PC-3 (cell line): ENCODE data around the gene APBA1. TPM values are rescaled to one million over a fixed set of nuclear protein-coding genes. Genes with fewer than 3 reads are reported as not detected.
"Not testable (repeated sequence)": the region's sequence is repeated elsewhere in the genome, so short reads cannot be mapped to it uniquely, and the experiment has no call there.

ENCODE experiments used
- ATAC-seq: fragments of 200-7000 bp; cut with Tn5 transposase; 2 replicates; pipeline ENCODE4 v1.9.1; 2020; ENCODE audit warnings: mild to moderate bottlenecking, moderate library complexity
- BruUV-seq: library from RNA; stranded (reverse); fragments of 400-500 nt; replicated peaks from 2 replicates; lab custom pipeline; 2021; lab: Mats Ljungman, UMichigan
- CTCF ChIA-PET: fragments of 300-600 bp; sonication (Branson Sonifier 250); formaldehyde crosslinking; loops from one replicate; lab custom pipeline; 2022; ENCODE audit warnings: antibody characterized with exemption; lab: Charles Lee
- POLR2A ChIA-PET: fragments of 300-600 bp; sonication (Branson Sonifier 250); formaldehyde crosslinking; loops from one replicate; lab custom pipeline; 2022; ENCODE audit warnings: antibody characterized with exemption; ENCODE audit not compliant: unreplicated experiment; lab: Charles Lee
- DNase-seq: peaks from one replicate; pipeline ENCODE4 v3.0.0-alpha.2; 2015
- H2AFZ ChIP-seq: fragments of 300-600 bp; sonication (generic); 2 replicates; pipeline ENCODE4 v1.6.0; 2016; ENCODE audit warnings: antibody characterized with exemption, low read length
- H3F3A ChIP-seq: fragments of 300-600 bp; sonication (generic); one replicate; pipeline ENCODE4 v1.6.0; 2017; ENCODE audit warnings: antibody characterized with exemption, low read length, control low read depth, mild to moderate bottlenecking; ENCODE audit not compliant: unreplicated experiment
- H3K27ac ChIP-seq: fragments of 300-600 bp; sonication (generic); 2 replicates; pipeline ENCODE4 v1.5.1; 2016; ENCODE audit warnings: mild to moderate bottlenecking, low read length
- H3K27me3 ChIP-seq: fragments of 300-600 bp; sonication (generic); 2 replicates; pipeline ENCODE4 v1.6.1; 2016; ENCODE audit warnings: low read length, mixed read lengths
- H3K36me3 ChIP-seq: fragments of 300-600 bp; sonication (generic); 2 replicates; pipeline ENCODE4 v1.6.1; 2016; ENCODE audit warnings: low read depth, mixed run types, low read length, mixed read lengths
- H3K4me1 ChIP-seq: fragments of 300-600 bp; sonication (generic); 2 replicates; pipeline ENCODE4 v1.5.1; 2016; ENCODE audit warnings: low read length; ENCODE audit not compliant: insufficient read depth
- H3K4me2 ChIP-seq: fragments of 300-600 bp; sonication (generic); 2 replicates; pipeline ENCODE4 v1.6.0; 2016; ENCODE audit warnings: low read length
- H3K4me3 ChIP-seq: fragments of 300-600 bp; sonication (generic); 2 replicates; pipeline ENCODE4 v1.5.1; 2016; ENCODE audit warnings: mild to moderate bottlenecking, low read length, mixed read lengths
- H3K79me2 ChIP-seq: fragments of 300-600 bp; sonication (generic); 2 replicates; pipeline ENCODE4 v1.6.1; 2017; ENCODE audit warnings: low read length, mixed read lengths
- H3K9ac ChIP-seq: fragments of 300-600 bp; sonication (generic); 2 replicates; pipeline ENCODE4 v1.6.0; 2016; ENCODE audit warnings: mild to moderate bottlenecking, low read length
- H3K9me2 ChIP-seq: fragments of 300-600 bp; sonication (generic); replicated peaks from 2 replicates; pipeline ENCODE4 v1.6.1; 2016; ENCODE audit warnings: mixed run types, low read length, mixed read lengths
- H3K9me3 ChIP-seq: fragments of 300-600 bp; sonication (generic); 2 replicates; pipeline ENCODE4 v1.6.1; 2016; ENCODE audit warnings: low read length, mixed read lengths
- H4K20me1 ChIP-seq: fragments of 300-600 bp; sonication (generic); 2 replicates; pipeline ENCODE4 v1.6.1; 2016; ENCODE audit warnings: low read length, mixed read lengths
- CTCF ChIP-seq: fragments of 300-600 bp; sonication (generic); conservative IDR thresholded peaks from 2 replicates; pipeline ENCODE4 v1.5.1; 2017; ENCODE audit warnings: antibody characterized with exemption, low read depth, mild to moderate bottlenecking, low read length
- EZH2 ChIP-seq: fragments of 300-600 bp; sonication (generic); IDR thresholded peaks from one replicate; pipeline ENCODE4 v1.6.1; 2017; ENCODE audit warnings: antibody characterized with exemption, mild to moderate bottlenecking, low read length; ENCODE audit not compliant: unreplicated experiment
- EZH2phosphoT487 ChIP-seq: fragments of 300-600 bp; sonication (generic); IDR thresholded peaks from 2 replicates; pipeline ENCODE4 v1.6.1; 2018; ENCODE audit warnings: mild to moderate bottlenecking, antibody characterized with exemption, low read length, borderline replicate concordance
- intact Hi-C: fragments of 100-400 bp; cut with micrococcal nuclease; formaldehyde crosslinking; loops from 2 replicates; pipeline ENCODE4 v1.9.0; 2023
- total RNA-seq: library from RNA; depleted of rRNA; stranded (reverse); fragments of >200 nt; gene quantifications from 2 replicates; pipeline ENCODE4 v1.2.3, GENCODE V29; 2014

The APBA1 gene
- total RNA-seq, 1 experiment from 2014 or later: 0.07 TPM

DNA sequence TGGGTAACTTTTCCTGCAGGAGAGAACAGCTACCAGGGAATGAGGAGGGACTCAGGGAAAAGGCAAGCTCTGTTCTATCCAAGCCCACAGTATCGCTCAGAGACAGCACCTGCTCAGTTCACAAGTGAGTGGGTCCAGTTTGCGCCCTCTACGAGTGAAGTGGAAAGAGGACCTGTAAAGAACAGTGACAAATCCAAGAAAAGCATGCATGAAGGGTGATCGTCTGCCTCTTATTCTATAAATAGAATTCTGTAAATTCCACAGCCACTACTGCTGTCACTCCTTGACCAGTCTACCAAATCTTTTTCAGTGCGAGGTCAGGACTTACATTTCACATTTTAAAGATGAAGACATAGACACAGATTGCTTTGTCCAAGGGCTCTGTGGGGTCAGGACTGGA is 229.7 kb downstream of the APBA1 start:
- no peak for TF ChIP-seq EZH2phosphoT487
- TF ChIP-seq CTCF: no peak
- TF ChIP-seq EZH2: no peak
- Histone ChIP-seq H3K27ac (no peak overlapping the region), H3K79me2 (no peaks in the 10 kb centered on the region), H3K4me2 (no peak overlapping the region), H3K4me3 (no peak overlapping the region), H3K9me3 (no peaks in the 10 kb centered on the region), H3K27me3 (peaks cover 10% of the 10 kb centered on the region; the same call in 1 of the 2 replicates), H3K4me1 (no peaks in the 10 kb centered on the region), H3K36me3 (no peaks in the 10 kb centered on the region), H4K20me1 (no peaks in the 10 kb centered on the region), H3K9ac (no peak overlapping the region), H3F3A (no peaks in the 10 kb centered on the region), H2AFZ (no peak overlapping the region), H3K9me2 (no peaks in the 10 kb centered on the region)
- no peak for DNase-seq
- intact Hi-C loops: no loop called here
- POLR2A ChIA-PET: interaction anchor here (0.7 kb wide), 1 partner anchor 868 kb away, joined by 5 read pairs; no protein-coding TSS in a partner anchor
- CTCF ChIA-PET: no interaction called here
- no peak for ATAC-seq
- BruUV-seq: no TSS peak

DNA sequence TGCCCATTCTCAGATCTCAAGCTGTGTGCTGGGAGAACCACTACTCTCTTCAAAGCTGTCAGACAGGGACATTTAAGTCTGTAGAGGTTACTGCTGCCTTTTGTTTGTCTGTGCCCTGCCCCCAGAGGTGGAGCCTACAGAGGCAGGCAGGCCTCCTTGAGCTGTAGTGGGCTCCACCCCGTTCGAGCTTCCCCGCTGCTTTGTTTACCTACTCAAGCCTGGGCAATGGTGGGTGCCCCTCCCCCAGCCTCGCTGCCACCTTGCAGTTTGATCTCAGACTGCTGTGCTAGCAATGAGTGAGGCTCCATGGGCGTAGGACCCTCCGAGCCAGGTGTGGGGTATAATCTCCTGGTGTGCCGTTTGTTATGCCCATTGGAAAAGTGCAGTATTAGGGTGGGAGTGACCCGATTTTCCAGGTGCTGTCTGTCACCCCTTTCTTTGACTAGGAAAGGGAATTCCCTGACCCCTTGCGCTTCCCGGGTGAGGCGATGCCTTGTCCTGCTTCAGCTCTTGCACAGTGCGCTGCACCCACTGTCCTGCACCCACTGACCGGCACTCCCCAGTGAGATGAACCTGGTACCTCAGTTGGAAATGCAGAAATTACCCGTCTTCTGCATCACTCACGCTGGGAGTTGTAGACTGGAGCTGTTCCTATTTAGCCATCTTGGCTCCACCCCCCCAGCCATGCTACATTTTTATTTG is 231.8 kb downstream of the APBA1 start:
- H3K79me2 ChIP-seq, H3K4me3 ChIP-seq, BruUV-seq, DNase-seq, H4K20me1 ChIP-seq, POLR2A ChIA-PET, H3K27me3 ChIP-seq, H3K9me3 ChIP-seq, ATAC-seq, H3K9me2 ChIP-seq, H3K4me1 ChIP-seq, intact Hi-C loops, H3K27ac ChIP-seq, H3K4me2 ChIP-seq, H3F3A ChIP-seq, H2AFZ ChIP-seq, CTCF ChIA-PET, H3K9ac ChIP-seq, H3K36me3 ChIP-seq: not testable (repeated sequence)

GRCh38 chr9:69439654-69440053 is 232.5 kb downstream of the APBA1 start:
- H3K4me3 ChIP-seq, H3K9me3 ChIP-seq, H3K4me1 ChIP-seq, DNase-seq, H4K20me1 ChIP-seq, H3K27me3 ChIP-seq, H3F3A ChIP-seq, H3K4me2 ChIP-seq, H2AFZ ChIP-seq, H3K9me2 ChIP-seq, CTCF ChIA-PET, POLR2A ChIA-PET, H3K27ac ChIP-seq, H3K9ac ChIP-seq, BruUV-seq, H3K79me2 ChIP-seq, ATAC-seq, H3K36me3 ChIP-seq, intact Hi-C loops: not testable (repeated sequence)

- Histone ChIP-seq H3K9ac (no peak overlapping the region), H3K4me1 (no peaks in the 10 kb centered on the region), H3K79me2 (no peaks in the 10 kb centered on the region), H3K9me3 (no peaks in the 10 kb centered on the region), H3K27me3 (peaks cover 4% of the 10 kb centered on the region; the same call in 1 of the 2 replicates), H2AFZ (no peak overlapping the region), H4K20me1 (no peaks in the 10 kb centered on the region), H3K27ac (no peak overlapping the region), H3K4me2 (no peak overlapping the region), H3K36me3 (no peaks in the 10 kb centered on the region), H3K9me2 (no peaks in the 10 kb centered on the region), H3K4me3 (no peak overlapping the region), H3F3A (no peaks in the 10 kb centered on the region)
- POLR2A ChIA-PET: no interaction called here
- ATAC-seq (no peak), DNase-seq (no peak)
- TF ChIP-seq EZH2 (no peak), CTCF (no peak), EZH2phosphoT487 (no peak)
- intact Hi-C loops: no loop called here
- CTCF ChIA-PET: no interaction called here
- BruUV-seq: no TSS peak
Measured at GRCh38 chr9:69433968-69434367, 238.2 kb downstream of the APBA1 start.
